ENCODE results near the gene OSBPL3.

GRCh38 chr7:24889611-24890010, 90.4 kb downstream of the OSBPL3 start:
- TF ChIP-seq CTCF (IDR thresholded peaks at IDR 0.05) = no peak
- no peak for TF ChIP-seq POLR2A (IDR thresholded peaks at IDR 0.05)
